Neural progenitor cell (in vitro differentiated cells): Measurements from ENCODE around the gene SYNGR2.

Experiments
- EZH2 ChIP-seq: fragments of 200-600 bp; sonication (generic); IDR thresholded peaks from 2 replicates; pipeline ENCODE4 v1.6.1; 2017; ENCODE audit warnings: antibody characterized with exemption, mild to moderate bottlenecking, moderate library complexity
- TF ChIP-seq, protein P1 (sequence below): fragments of 200-600 bp; sonication (generic); IDR thresholded peaks from 2 replicates; pipeline ENCODE4 v1.5.1; 2017; ENCODE audit warnings: antibody characterized with exemption, mild to moderate bottlenecking

GRCh38 chr17:78128551-78129350 is 39.6 kb upstream of the SYNGR2 start, which contains the start of gene TMC6:
- TF ChIP-seq EZH2 = no peak
- TF ChIP-seq, protein P1, sequence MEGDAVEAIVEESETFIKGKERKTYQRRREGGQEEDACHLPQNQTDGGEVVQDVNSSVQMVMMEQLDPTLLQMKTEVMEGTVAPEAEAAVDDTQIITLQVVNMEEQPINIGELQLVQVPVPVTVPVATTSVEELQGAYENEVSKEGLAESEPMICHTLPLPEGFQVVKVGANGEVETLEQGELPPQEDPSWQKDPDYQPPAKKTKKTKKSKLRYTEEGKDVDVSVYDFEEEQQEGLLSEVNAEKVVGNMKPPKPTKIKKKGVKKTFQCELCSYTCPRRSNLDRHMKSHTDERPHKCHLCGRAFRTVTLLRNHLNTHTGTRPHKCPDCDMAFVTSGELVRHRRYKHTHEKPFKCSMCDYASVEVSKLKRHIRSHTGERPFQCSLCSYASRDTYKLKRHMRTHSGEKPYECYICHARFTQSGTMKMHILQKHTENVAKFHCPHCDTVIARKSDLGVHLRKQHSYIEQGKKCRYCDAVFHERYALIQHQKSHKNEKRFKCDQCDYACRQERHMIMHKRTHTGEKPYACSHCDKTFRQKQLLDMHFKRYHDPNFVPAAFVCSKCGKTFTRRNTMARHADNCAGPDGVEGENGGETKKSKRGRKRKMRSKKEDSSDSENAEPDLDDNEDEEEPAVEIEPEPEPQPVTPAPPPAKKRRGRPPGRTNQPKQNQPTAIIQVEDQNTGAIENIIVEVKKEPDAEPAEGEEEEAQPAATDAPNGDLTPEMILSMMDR = no peak
